NT2/D1 (cell line): ENCODE data around the gene TNFRSF12A.

Experiments
- DNase-seq: peaks from one replicate; pipeline ENCODE4 v3.0.0-alpha.2; 2011; ENCODE audit warnings: low read depth, low spot score
- H3K27me3 ChIP-seq: 2 replicates; pipeline ENCODE4 v1.6.0; 2011; ENCODE audit warnings: mild to moderate bottlenecking; ENCODE audit not compliant: insufficient read length, insufficient read depth
- H3K36me3 ChIP-seq: 2 replicates; pipeline ENCODE4 v1.6.1; 2011; ENCODE audit warnings: mild to moderate bottlenecking, low read length, mixed read lengths; ENCODE audit not compliant: insufficient read depth, insufficient read length
- H3K4me1 ChIP-seq: 2 replicates; pipeline ENCODE4 v1.5.1; 2011; ENCODE audit not compliant: insufficient read depth, insufficient read length
- H3K4me3 ChIP-seq: 2 replicates; pipeline ENCODE4 v1.5.1; 2011; ENCODE audit warnings: low read depth; ENCODE audit not compliant: insufficient read length
- H3K9ac ChIP-seq: 2 replicates; pipeline ENCODE4 v1.6.0; 2011; ENCODE audit warnings: low read depth; ENCODE audit not compliant: insufficient read length
- H3K9me3 ChIP-seq: 2 replicates; pipeline ENCODE4 v1.5.1; 2011; ENCODE audit warnings: mild to moderate bottlenecking, low read length; ENCODE audit not compliant: insufficient read depth
- SUZ12 ChIP-seq: IDR thresholded peaks from 2 replicates; pipeline ENCODE4 v1.6.1; 2011; ENCODE audit not compliant: insufficient read length, insufficient read depth; ENCODE audit errors: extremely low read depth
- YY1 ChIP-seq: IDR thresholded peaks from 2 replicates; pipeline ENCODE4 v1.6.1; 2011; ENCODE audit not compliant: insufficient read length, insufficient read depth
- ZNF274 ChIP-seq: IDR thresholded peaks from 2 replicates; pipeline ENCODE4 v1.6.1; 2011; ENCODE audit warnings: mild to moderate bottlenecking, low read depth, low read length

Gene TNFRSF12A

DNA sequence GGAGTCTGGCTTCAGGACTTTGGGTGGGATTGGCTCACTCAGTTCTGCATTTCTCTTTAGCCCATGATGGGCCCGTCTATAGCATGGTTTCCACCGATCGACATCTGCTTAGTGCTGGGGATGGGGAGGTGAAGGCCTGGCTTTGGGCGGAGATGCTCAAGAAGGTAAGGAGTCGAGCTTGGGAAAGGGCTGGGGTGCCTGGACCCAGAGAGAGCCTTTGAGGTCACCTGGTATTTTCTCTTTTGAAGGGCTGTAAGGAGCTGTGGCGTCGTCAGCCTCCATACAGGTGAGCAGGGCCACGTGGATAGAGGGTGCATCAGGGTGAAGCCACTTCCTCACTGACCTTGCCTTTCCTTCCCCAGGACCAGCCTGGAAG is 5.8 kb downstream of the TNFRSF12A start:
- Histone ChIP-seq H3K9me3 (no peaks in the 10 kb centered on the region), H3K27me3 (peaks cover 7% of the 10 kb centered on the region), H3K9ac (no peak overlapping the region), H3K4me1 (peaks cover 24% of the 10 kb centered on the region), H3K4me3 (no peak overlapping the region), H3K36me3 (peaks cover 47% of the 10 kb centered on the region)
- TF ChIP-seq YY1 = no peak
- no peak for TF ChIP-seq ZNF274
- no peak for DNase-seq

DNA sequence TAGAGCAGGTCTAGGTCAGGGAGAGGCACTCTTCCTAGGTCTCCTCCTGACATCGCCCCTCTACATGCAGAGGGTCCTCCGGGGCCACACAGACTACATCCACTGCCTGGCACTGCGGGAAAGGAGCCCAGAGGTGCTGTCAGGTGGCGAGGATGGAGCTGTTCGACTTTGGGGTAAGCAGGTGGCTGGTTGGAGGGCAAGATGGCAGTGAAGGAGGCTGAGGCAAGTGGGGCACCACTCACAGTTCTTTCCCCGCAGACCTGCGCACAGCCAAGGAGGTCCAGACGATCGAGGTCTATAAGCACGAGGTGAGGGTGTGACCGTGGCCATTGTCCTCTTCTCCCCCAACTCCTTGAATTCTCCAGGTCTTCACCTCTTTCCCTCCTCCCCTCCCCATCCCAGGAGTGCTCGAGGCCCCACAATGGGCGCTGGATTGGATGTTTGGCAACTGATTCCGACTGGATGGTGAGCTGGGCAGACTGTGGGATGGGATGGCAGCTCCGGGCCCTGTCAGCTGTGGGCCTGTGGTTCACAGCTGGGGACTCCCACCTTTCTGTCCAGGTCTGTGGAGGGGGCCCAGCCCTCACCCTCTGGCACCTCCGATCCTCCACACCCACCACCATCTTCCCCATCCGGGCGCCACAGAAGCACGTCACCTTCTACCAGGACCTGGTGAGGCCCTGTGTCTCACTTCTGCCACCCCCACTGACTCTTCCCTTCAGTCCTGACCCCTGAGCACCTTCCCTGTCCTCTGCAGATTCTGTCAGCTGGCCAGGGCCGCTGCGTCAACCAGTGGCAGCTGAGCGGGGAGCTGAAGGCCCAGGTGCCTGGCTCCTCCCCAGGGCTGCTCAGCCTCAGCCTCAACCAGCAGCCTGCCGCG is 6.7 kb downstream of the TNFRSF12A start:
- Histone ChIP-seq H3K36me3 (peaks cover 43% of the 10 kb centered on the region), H3K4me1 (peaks cover 28% of the 10 kb centered on the region), H3K27me3 (peaks cover 7% of the 10 kb centered on the region), H3K9ac (peak overlapping the region; percentile 54), H3K9me3 (no peaks in the 10 kb centered on the region), H3K4me3 (no peak overlapping the region)
- TF ChIP-seq ZNF274 = no peak
- TF ChIP-seq SUZ12 = no peak
- no peak for TF ChIP-seq YY1
- no peak for DNase-seq

DNA sequence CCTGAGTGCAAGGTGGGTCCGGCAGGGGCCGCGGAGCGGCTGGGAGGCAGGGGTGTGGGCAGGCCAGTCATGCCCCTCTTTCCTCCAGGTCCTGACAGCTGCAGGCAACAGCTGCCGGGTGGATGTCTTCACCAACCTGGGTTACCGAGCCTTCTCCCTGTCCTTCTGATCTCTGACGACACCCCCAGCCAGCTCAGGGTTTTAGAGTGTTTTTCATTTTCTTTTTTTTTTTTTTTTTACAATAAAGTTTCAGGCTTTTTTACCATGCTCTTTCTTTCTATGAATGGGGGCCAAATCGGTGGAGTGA is 7.3 kb downstream of the TNFRSF12A start:
- no peak for DNase-seq
- Histone ChIP-seq H3K9ac (peak overlapping the region; percentile 54), H3K36me3 (peaks cover 38% of the 10 kb centered on the region), H3K9me3 (no peaks in the 10 kb centered on the region), H3K4me3 (no peak overlapping the region), H3K27me3 (peaks cover 10% of the 10 kb centered on the region), H3K4me1 (peaks cover 31% of the 10 kb centered on the region)
- TF ChIP-seq SUZ12 (no peak), ZNF274 (no peak), YY1 (no peak)

DNA sequence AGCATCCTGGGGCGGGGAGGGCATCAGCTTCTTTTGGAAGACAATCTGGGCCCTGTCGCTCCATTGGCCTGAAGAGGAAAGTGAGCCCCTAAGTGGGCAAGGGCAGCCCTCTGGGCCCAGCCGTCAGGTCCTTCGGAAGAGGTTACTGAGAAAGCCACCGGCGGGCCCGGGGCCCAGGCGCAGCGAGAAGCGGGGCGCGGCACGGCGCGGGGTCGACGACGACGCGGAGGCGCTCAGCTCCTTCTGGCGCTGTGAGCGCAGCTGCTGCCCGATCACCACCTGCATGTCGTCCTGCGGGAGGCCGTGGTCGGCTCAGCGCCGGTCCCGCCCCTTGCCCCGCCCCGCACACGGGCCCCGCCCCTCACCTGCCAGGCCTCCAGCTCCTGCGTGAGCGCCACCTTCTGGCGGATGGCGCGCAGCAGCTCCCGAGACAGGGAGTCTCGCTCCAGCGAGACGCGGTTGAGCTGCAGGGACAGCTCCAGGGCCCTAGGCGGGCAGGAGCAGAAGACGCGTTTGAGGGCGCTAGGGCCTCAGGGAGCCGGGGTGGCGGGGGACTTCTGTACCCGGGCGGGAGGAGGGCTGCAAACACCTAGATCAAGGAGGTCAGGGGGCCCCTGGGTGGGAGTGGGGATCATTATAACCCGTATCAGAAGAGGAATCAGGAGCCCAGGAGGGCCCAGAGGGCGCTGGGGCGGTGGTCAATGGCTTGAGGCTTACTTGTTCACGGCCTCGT is 8.0 kb downstream of the TNFRSF12A start:
- peaks cover 10% of the 10 kb centered on the region for H3K27me3 ChIP-seq
- H3K9ac ChIP-seq = peak overlapping the region; percentile 66
- DNase-seq = no peak
- peaks cover 32% of the 10 kb centered on the region for H3K36me3 ChIP-seq
- no peak overlapping the region for H3K4me3 ChIP-seq
- H3K4me1 ChIP-seq = peaks cover 30% of the 10 kb centered on the region
- TF ChIP-seq ZNF274 = no peak
- no peak for TF ChIP-seq YY1
- no peak for TF ChIP-seq SUZ12
- no peaks in the 10 kb centered on the region for H3K9me3 ChIP-seq

DNA sequence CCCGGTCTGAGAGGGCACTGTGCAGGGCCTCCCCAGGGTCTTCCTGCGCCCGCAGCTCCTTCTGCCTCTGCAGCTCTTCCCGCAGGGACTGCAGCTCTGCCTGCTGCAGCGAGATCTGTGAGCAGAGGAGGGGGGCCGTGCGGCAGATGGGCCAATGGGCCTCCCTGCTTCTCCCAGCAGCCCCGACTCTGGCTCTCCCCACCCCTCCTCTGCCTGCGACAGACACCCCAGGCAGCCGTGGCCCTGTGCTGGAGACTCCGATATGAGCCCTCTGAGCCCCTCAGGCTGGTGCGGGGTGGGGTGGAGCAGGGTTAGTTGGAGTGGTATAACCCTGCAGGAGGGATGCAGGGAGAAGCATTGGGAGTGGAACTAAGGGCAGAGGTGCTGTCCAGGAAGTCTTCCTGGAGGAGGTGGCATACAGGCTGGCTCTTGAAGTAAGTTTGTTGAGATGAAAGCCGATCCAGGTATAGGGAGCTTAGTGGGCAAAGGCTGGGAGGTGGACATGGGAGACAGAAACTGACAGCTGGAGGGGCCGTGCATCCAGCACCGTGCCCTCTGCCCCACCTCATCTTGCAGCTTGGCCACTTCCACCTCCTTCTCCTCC is 8.7 kb downstream of the TNFRSF12A start:
- H3K9ac ChIP-seq = peak overlapping the region; percentile 66
- peaks cover 29% of the 10 kb centered on the region for H3K36me3 ChIP-seq
- DNase-seq = no peak
- no peaks in the 10 kb centered on the region for H3K9me3 ChIP-seq
- peaks cover 14% of the 10 kb centered on the region for H3K27me3 ChIP-seq
- no peak for TF ChIP-seq YY1
- no peak for TF ChIP-seq ZNF274
- no peak for TF ChIP-seq SUZ12
- no peak overlapping the region for H3K4me3 ChIP-seq
- H3K4me1 ChIP-seq = peaks cover 30% of the 10 kb centered on the region

DNA sequence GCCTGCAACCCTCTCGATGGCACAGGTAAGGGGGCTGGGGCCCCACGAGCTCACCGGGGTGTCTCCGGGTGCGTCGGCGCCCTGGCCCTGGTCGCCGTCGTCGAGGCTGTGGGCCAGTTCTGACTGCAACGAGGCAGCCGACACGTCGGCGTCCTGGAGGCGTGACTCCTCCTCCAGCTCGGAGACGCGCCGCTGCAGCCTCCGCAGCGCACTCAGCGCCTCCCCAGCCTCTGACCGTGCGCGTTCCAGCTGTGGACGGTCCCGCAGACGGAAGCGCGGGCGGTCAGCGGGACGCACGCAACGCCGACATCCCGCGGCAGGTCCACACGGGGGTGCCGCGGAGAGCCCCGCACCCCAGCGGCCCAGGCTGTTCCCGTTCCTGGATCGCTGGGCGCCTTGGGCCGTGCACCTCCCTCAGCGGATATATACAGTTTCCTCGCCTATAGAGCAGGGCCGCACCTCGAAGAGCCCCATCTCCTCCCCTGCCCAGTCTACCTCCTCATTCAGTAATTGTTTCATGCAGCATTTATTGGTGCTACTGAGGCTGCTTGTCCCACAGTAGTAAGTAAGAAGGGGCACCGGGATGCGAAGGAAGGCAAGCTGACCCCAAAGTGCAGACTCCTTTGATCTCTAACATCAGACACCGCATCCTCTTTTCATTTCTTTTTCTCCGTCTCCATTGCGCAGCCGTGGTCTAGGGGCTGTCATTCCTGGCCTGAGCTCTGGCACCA is 9.5 kb downstream of the TNFRSF12A start:
- Histone ChIP-seq H3K9ac (no peak overlapping the region), H3K36me3 (peaks cover 29% of the 10 kb centered on the region), H3K4me3 (no peak overlapping the region), H3K9me3 (no peaks in the 10 kb centered on the region), H3K4me1 (peaks cover 30% of the 10 kb centered on the region), H3K27me3 (peaks cover 22% of the 10 kb centered on the region)
- DNase-seq = no peak
- no peak for TF ChIP-seq YY1
- TF ChIP-seq SUZ12 = no peak
- no peak for TF ChIP-seq ZNF274
